GM21423 (cell line): ENCODE data around the gene TARS1.

Experiments used
- ATAC-seq: cut with Tn5 transposase; IDR thresholded peaks from one replicate; pipeline ENCODE4 v1.9.1; 2021; ENCODE audit warnings: mild to moderate bottlenecking, moderate library complexity; ENCODE audit not compliant: unreplicated experiment

TARS1 gene

GRCh38 chr5:33438996-33439395, 1.8 kb upstream of the TARS1 start:
- no peak for ATAC-seq

- no peak for ATAC-seq
Measured at GRCh38 chr5:33439905-33440481, 772 bp upstream of the TARS1 start.

- ATAC-seq: no peak
Measured at GRCh38 chr5:33441241-33442177, 744 bp downstream of the TARS1 start.

- ATAC-seq: no peak
Measured at GRCh38 chr5:33444542-33444941, 3.8 kb downstream of the TARS1 start.

GRCh38 chr5:33445798-33446197, 5.0 kb downstream of the TARS1 start:
- ATAC-seq: no peak

- ATAC-seq: no peak
Measured at GRCh38 chr5:33448118-33448517, 7.4 kb downstream of the TARS1 start.

- no peak for ATAC-seq
Measured at GRCh38 chr5:33457126-33457525, 16.4 kb downstream of the TARS1 start.

GRCh38 chr5:33457817-33458216, 17.1 kb downstream of the TARS1 start:
- no peak for ATAC-seq

- ATAC-seq: no peak
Measured at GRCh38 chr5:33460210-33460609, 19.4 kb downstream of the TARS1 start.

GRCh38 chr5:33462456-33462855, 21.7 kb downstream of the TARS1 start:
- ATAC-seq: no peak

- ATAC-seq: no peak
Measured at GRCh38 chr5:33465120-33465519, 24.4 kb downstream of the TARS1 start.

- ATAC-seq: no peak
Measured at GRCh38 chr5:33468775-33469435, 28.1 kb downstream of the TARS1 start.

- no peak for ATAC-seq
Measured at GRCh38 chr5:33470544-33470943, 29.8 kb downstream of the TARS1 start.

- no peak for ATAC-seq
Measured at GRCh38 chr5:33472805-33473409, 32.1 kb downstream of the TARS1 start.

GRCh38 chr5:33474004-33474403, 33.2 kb downstream of the TARS1 start:
- ATAC-seq: no peak

GRCh38 chr5:33474931-33475499, 34.2 kb downstream of the TARS1 start:
- ATAC-seq: no peak

GRCh38 chr5:33475706-33476105, 34.9 kb downstream of the TARS1 start:
- no peak for ATAC-seq

GRCh38 chr5:33476992-33477391, 36.2 kb downstream of the TARS1 start:
- ATAC-seq: no peak

GRCh38 chr5:33477816-33478215, 37.1 kb downstream of the TARS1 start:
- no peak for ATAC-seq

- no peak for ATAC-seq
Measured at GRCh38 chr5:33479311-33479710, 38.5 kb downstream of the TARS1 start.

- ATAC-seq: no peak
Measured at GRCh38 chr5:33480876-33481275, 40.1 kb downstream of the TARS1 start.
